Epidermal melanocyte (primary cell): Measurements from ENCODE around the gene TMEM63A.
"Not testable (repeated sequence)": the region's sequence is repeated elsewhere in the genome, so short reads cannot be mapped to it uniquely, and the experiment has no call there.

ENCODE experiments used
- DNase-seq: peaks from one replicate; pipeline ENCODE4 v3.0.0; 2011; ENCODE audit warnings: low spot score; ENCODE audit not compliant: insufficient read length

The TMEM63A gene

GRCh38 chr1:225823811-225824261, 58.3 kb downstream of the TMEM63A start:
- no peak for DNase-seq

GRCh38 chr1:225822655-225823403, 59.4 kb downstream of the TMEM63A start:
- no peak for DNase-seq

- no peak for DNase-seq
Observed at GRCh38 chr1:225820522-225821120, 61.6 kb downstream of the TMEM63A start.

GRCh38 chr1:225819346-225820192, 62.6 kb downstream of the TMEM63A start:
- DNase-seq: no peak

- no peak for DNase-seq
Observed at GRCh38 chr1:225818229-225818628, 64.0 kb downstream of the TMEM63A start.

- peak; percentile 75 for DNase-seq
Observed at GRCh38 chr1:225817611-225818061, 64.5 kb downstream of the TMEM63A start.

GRCh38 chr1:225816643-225817538, 65.3 kb downstream of the TMEM63A start:
- no peak for DNase-seq

GRCh38 chr1:225815526-225816178, 66.5 kb downstream of the TMEM63A start:
- no peak for DNase-seq

GRCh38 chr1:225815090-225815489, 67.1 kb downstream of the TMEM63A start:
- not testable (repeated sequence) for DNase-seq

GRCh38 chr1:225814381-225814780, 67.8 kb downstream of the TMEM63A start:
- no peak for DNase-seq

- DNase-seq: no peak
Observed at GRCh38 chr1:225813214-225813964, 68.8 kb downstream of the TMEM63A start.

GRCh38 chr1:225812488-225813213, 69.5 kb downstream of the TMEM63A start:
- no peak for DNase-seq

- peak; percentile 41 for DNase-seq
Observed at GRCh38 chr1:225811622-225812487, 70.3 kb downstream of the TMEM63A start.

- not testable (repeated sequence) for DNase-seq
Observed at GRCh38 chr1:225810579-225811538, 71.3 kb downstream of the TMEM63A start.

- DNase-seq: peak; percentile 96
Observed at GRCh38 chr1:225809842-225810578, 72.2 kb downstream of the TMEM63A start, which contains the start of gene EPHX1. TSS of gene EPHX1 (plus strand) at chr1:225810124. CDS start at chr1:225828730, 18,606 bp downstream.

GRCh38 chr1:225808136-225808535, 74.0 kb downstream of the TMEM63A start:
- DNase-seq: no peak
